Sciatic nerve (tissue), 2 donors: ENCODE data around the gene TCFL5. TPM values are rescaled to one million over a fixed set of nuclear protein-coding genes. Genes with fewer than 3 reads are reported as not detected.

Source experiments
- ATAC-seq: fragments of 200-7000 bp; cut with Tn5 transposase; one replicate; pipeline ENCODE4 v1.9.1; 2020; ENCODE audit warnings: mild to moderate bottlenecking, moderate library complexity
- DNase-seq: peaks from one replicate; pipeline ENCODE4 v3.0.0-alpha.2; 2020; ENCODE audit warnings: low spot score
- intact Hi-C: fragments of 100-400 bp; cut with DNase I; formaldehyde crosslinking; loops from one replicate; pipeline ENCODE4 v1.14.2; 2022
- total RNA-seq: library from RNA; stranded (reverse); fragmentation: NEBNext Ultra II Directional; extraction: Animal tissue kit (Norgen Biotek cat#: 25700); gene quantifications from one replicate; pipeline ENCODE4 v1.2.1, GENCODE V29; 2021
- donor health status: DM: no; HTN: no; CAD: no.
- donor health status: DM: no; HTN: no; CAD: no.

Gene TCFL5
- total RNA-seq, 1 donor from 2014 or later = 14.6 TPM

DNA sequence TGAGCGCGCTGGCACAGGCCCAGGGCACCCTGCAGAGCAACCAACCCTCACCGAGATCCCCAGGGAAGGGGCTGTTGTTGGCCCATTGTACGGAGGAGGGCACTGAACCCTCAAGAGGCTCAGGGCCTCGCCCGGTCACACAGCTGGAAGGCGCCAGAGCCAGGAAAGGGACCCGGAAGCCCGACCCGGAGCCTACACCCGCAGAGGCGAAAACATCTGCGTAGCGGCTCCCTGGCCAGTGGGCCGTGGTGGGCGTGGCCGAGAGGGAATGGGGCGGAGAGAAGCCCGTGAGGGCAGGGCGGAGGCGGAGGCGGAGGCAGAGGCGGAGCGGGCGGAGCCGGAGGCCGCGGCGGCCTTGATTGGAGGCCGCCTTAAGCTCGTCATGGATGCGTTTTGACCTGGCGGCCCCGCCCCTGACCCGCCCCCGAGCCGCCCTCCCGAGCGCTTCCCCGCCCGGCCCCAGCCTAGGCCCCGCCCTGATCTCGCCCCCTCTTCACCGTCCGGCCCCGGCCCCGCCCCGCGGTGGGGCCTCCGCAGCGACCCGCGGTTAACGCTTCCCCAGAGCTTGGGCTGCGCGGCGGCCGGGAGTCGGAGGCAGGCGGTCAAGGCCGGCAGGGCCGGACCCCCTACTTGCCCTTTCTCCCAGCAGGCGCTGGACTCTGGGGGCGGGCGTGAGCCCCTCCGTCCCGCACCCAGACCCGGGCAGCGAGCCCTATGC is 67.5 kb downstream of the TCFL5 start:
- DNase-seq = peak; percentile 99
- ATAC-seq = peak; percentile 91
- intact Hi-C loops = loop anchor here (5.0 kb wide), 1 partner anchor 127 kb away; no protein-coding TSS in a partner anchor

DNA sequence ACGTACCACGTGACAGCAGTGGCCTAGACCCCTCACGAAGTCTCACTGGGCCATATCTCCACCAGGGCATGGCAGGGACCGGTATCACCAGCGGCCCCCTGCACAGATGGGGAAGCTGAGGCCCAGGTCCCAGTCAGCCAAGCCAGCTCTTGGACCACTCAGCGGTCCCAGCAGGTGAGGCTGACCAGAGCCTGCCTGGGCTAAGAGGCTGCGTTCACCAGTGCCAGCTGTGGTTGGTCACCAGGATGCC is 67.9 kb downstream of the TCFL5 start:
- intact Hi-C loops = loop anchor here (5.0 kb wide), 1 partner anchor 126 kb away; no protein-coding TSS in a partner anchor
- no peak for ATAC-seq
- DNase-seq = no peak

DNA sequence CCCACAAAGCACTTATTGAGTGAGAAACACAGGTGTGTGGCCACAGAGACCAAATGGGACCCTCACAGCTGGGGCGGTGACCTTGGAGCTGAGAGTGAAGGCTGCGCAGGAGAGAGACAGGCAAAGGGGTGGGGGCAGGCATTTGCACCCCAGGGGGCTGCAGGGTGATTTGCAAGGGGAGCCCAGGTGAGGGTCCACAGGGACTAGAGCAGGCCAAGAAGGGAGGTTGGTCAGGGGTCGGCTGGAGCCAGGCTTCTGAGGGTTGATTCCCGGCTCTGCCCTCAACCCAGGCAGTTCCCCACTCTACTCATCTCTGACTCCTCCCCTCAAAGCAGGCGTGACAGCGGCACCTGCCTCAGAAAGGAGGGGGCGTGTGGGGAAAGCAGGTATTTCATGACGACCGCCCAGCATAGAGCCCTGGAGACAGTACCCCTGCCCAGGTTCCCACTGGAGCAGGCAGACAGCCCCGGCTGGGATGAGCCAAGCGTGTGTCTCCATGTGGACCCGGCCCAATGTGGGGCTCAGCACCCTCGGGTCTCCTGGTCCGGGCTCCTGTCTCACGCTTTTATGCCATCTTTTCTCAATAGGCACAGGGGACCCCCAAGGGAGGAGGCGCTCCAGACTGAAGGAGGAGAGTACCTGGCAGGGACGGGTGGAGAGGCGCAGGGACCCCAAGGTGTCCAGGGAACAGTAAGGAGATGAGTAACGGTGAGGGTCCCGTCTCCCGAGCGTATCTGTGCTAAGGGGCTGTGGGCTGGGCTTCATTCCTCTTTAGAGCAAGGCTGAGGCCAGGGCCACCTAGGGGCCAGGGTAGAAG is 68.5 kb downstream of the TCFL5 start:
- DNase-seq = peak; percentile 72
- ATAC-seq = no peak
- intact Hi-C loops = loop anchor here (5.0 kb wide), 1 partner anchor 126 kb away; no protein-coding TSS in a partner anchor

DNA sequence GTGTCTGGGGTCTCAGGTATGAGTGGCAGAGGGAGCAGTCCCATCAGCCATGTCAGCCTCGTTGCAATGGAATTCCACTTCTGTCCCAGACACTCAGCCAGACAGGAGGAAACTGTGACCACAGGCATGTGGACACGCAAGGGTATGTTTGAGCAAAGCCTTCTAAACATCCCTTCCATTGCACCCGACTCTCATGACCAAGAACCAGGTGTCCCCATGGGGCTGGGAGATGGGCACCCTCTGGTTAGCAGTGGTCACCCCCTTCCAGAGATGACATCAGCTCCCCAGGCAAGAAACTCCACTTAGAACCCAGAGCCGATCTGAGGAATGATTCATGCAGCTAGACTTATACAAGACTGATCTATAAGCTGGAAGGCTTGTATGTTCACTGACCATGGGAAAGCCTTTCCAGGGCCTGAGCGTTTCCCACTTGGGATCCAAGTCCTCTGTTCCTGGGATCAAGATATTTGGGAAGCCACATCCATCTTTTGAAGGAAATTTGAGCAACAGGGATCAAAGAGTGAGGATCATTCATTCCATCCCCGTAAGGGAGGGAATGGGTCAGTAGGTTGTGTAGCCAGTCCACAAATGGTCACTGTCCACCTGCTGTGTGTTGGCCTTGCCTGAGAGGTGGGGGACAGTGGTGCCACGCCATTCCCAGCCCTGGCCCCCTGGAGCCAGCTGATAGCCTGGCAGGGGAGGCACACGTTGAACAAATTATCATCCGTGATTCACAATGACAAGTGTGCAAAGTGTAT is 69.3 kb downstream of the TCFL5 start:
- intact Hi-C loops = loop anchor here (5.0 kb wide), 1 partner anchor 125 kb away; no protein-coding TSS in a partner anchor
- DNase-seq (no peak), ATAC-seq (no peak)

DNA sequence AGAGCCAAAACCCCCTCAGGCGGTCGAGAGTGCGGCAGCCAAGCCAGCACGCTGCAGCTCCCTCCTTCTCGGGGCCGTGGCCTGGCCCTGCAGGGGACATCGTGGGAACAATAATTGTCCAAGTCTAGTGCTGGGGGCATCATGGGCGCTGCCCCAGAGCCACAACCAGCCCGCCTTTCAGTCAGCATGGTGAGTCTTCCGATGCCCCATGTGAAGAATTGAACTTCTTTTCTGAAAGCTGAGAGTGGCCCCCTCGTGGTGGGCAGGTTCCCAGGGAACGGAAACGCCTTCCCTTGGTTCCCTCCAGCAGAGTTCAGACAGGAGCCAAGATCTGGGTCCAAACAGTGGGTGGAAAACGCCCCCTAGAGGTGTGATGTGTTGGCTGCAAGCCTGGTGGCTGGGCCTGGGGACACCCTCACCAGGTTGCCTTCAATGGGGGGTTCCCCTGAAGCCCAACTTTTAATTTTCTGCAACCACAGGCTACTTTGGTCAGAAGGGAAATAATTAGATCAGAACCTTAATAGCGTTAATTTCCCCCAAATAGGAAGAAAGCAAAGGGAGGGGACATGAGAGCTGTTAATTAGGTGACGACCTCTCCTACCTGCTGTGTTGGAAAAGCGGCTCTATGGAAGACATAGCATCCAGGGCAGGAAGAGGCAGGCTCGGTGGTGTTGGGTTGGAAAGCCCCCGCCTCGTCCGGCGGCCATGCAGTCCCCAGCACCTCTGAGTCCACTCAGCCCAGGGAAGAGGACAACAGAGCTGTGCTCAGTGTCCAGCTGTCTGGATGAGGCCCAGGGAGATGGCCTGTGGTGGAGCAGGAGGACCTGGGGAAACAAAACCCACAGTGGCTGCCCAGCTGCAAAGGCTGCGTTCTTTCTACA is 70.1 kb downstream of the TCFL5 start:
- intact Hi-C loops = loop anchor here (5.0 kb wide), 1 partner anchor 124 kb away; no protein-coding TSS in a partner anchor
- DNase-seq (peak; percentile 88), ATAC-seq (peak; percentile 27)

Other genes starting within 250 kb of the TCFL5 start
- gene SLCO4A1, start 219.3 kb downstream of the TCFL5 start, total RNA-seq = 31.1 TPM
- gene NTSR1, start 153.0 kb downstream of the TCFL5 start, total RNA-seq = 0.09 TPM
- 10.4 TPM for gene MRGBP, start 65.3 kb downstream of the TCFL5 start, total RNA-seq
- 52.7 TPM for gene OGFR, start 57.0 kb downstream of the TCFL5 start, total RNA-seq
- 69.6 TPM for gene COL9A3, start 44.8 kb downstream of the TCFL5 start, total RNA-seq
- gene DIDO1, start 64.7 kb upstream of the TCFL5 start, total RNA-seq = 60.9 TPM
- 27.2 TPM for gene GID8, start 76.3 kb upstream of the TCFL5 start, total RNA-seq
- gene SLC17A9, start 90.9 kb upstream of the TCFL5 start, total RNA-seq = 3.8 TPM
- gene BHLHE23, start 145.1 kb upstream of the TCFL5 start, total RNA-seq = not detected